B cell (primary cell): ENCODE measurements around the gene TRABD2A. TPM values are rescaled to one million over a fixed set of nuclear protein-coding genes. Genes with fewer than 3 reads are reported as not detected.

Experiments
- ATAC-seq: fragments of 200-7000 bp; cut with Tn5 transposase; one replicate; pipeline ENCODE4 v1.10.0; 2021; ENCODE audit warnings: low read depth, mild to moderate bottlenecking, moderate number of reproducible peaks, moderate library complexity
- CTCF ChIA-PET: fragments of 350-600 bp; sonication (Branson Sonifier 250); formaldehyde crosslinking; loops from one replicate; lab custom pipeline; 2021; ENCODE audit warnings: antibody characterized with exemption, inconsistent platforms; lab: Charles Lee
- POLR2A ChIA-PET: fragments of 350-600 bp; sonication (Branson Sonifier 250); formaldehyde crosslinking; loops from one replicate; lab custom pipeline; 2021; ENCODE audit warnings: antibody characterized with exemption; lab: Charles Lee
- DNase-seq: peaks from one replicate; pipeline ENCODE4 v3.0.0; 2013
- H2AFZ ChIP-seq: 2 replicates; pipeline ENCODE4 v1.6.1; 2012; ENCODE audit warnings: mild to moderate bottlenecking, low read depth, low read length; ENCODE audit not compliant: insufficient read depth, poor library complexity, severe bottlenecking
- H3K27ac ChIP-seq, 2 donors: 1 replicate in 1 of 2; 2 replicates in 1 of 2; pipeline ENCODE4 v1.5.1; 2012 to 2013; ENCODE audit warnings: low read length in 2 of 2, mild to moderate bottlenecking in 2 of 2, moderate library complexity in 1 of 2
- H3K27me3 ChIP-seq, 4 experiments: fragments of 200-600 bp in 1 of 4; sonication (generic) in 1 of 4; replicated peaks in 1 of 4; 1 replicate in 2 of 4; 2 replicates in 2 of 4; pipeline versions ENCODE4 v1.6.1 to v1.7.0; 2013 to 2016; ENCODE audit warnings: low read length in 3 of 4, mild to moderate bottlenecking in 2 of 4, mixed read lengths in 1 of 4, moderate library complexity in 1 of 4; ENCODE audit not compliant: insufficient read depth in 4 of 4, control insufficient read depth in 3 of 4; ENCODE audit errors: control extremely low read depth in 1 of 4
- H3K36me3 ChIP-seq, 2 experiments: replicated peaks in 1 of 2; 1 replicate in 1 of 2; 2 replicates in 1 of 2; pipeline versions ENCODE4 v1.6.1 to v1.7.1; 2013; ENCODE audit warnings: low read length in 1 of 2; ENCODE audit not compliant: insufficient read depth in 2 of 2, control insufficient read depth in 1 of 2; ENCODE audit errors: control extremely low read depth in 1 of 2, extremely low read depth in 1 of 2
- H3K4me1 ChIP-seq, 2 donors: fragments of 200-600 bp in 1 of 2; sonication (generic) in 1 of 2; 1 replicate in 1 of 2; 2 replicates in 1 of 2; pipeline versions ENCODE4 v1.5.1 to v1.6.1; 2013 to 2017; ENCODE audit warnings: low read length in 2 of 2; ENCODE audit not compliant: control insufficient read depth in 2 of 2, insufficient read depth in 2 of 2
- H3K4me2 ChIP-seq: replicated peaks from 2 replicates; pipeline ENCODE3; 2012; ENCODE audit warnings: mild to moderate bottlenecking, low read depth, low read length; ENCODE audit not compliant: poor library complexity, severe bottlenecking
- H3K4me3 ChIP-seq, 5 experiments: fragments of 200-600 bp in 1 of 5; sonication (generic) in 1 of 5; 1 replicate in 3 of 5; 2 replicates in 2 of 5; pipeline versions ENCODE4 v1.5.1 to v1.7.0; 2011 to 2016; ENCODE audit warnings: low read length in 4 of 5, mild to moderate bottlenecking in 4 of 5, low read depth in 2 of 5, control low read depth in 1 of 5, moderate library complexity in 1 of 5; ENCODE audit not compliant: insufficient read depth in 1 of 5; ENCODE audit errors: control extremely low read depth in 1 of 5, extremely low read depth in 1 of 5
- H3K79me2 ChIP-seq: fragments of 200-600 bp; sonication (generic); one replicate; pipeline ENCODE4 v1.6.0; 2016; ENCODE audit warnings: low read length; ENCODE audit not compliant: control insufficient read depth, insufficient read depth
- H3K9ac ChIP-seq: fragments of 200-600 bp; sonication (generic); 2 replicates; pipeline ENCODE4 v1.6.1; 2017; ENCODE audit warnings: mild to moderate bottlenecking, low read length, moderate library complexity
- H3K9me3 ChIP-seq, 3 donors: one replicate each; pipeline versions ENCODE4 v1.6.1 to v1.7.1; 2013; ENCODE audit warnings: low read length in 2 of 3; ENCODE audit not compliant: control insufficient read depth in 2 of 3, insufficient read depth in 1 of 3; ENCODE audit errors: control extremely low read depth in 1 of 3
- H4K20me1 ChIP-seq: 2 replicates; pipeline ENCODE4 v1.6.0; 2012; ENCODE audit warnings: mild to moderate bottlenecking, low read length; ENCODE audit not compliant: insufficient read depth, control insufficient read depth, poor library complexity, severe bottlenecking
- H3K27ac Mint-ChIP-seq: one replicate; pipeline ENCODE4 v1.8.0; 2021; ENCODE audit warnings: mixed read lengths
- H3K27me3 Mint-ChIP-seq: one replicate; pipeline ENCODE4 v1.8.0; 2021; ENCODE audit warnings: mixed read lengths
- H3K4me1 Mint-ChIP-seq: one replicate; pipeline ENCODE4 v1.8.0; 2021; ENCODE audit warnings: mixed read lengths
- H3K4me3 Mint-ChIP-seq: one replicate; pipeline ENCODE4 v1.8.0; 2021; ENCODE audit warnings: mixed read lengths
- H3K9me3 Mint-ChIP-seq: one replicate; pipeline ENCODE4 v1.8.0; 2022; ENCODE audit warnings: mixed read lengths; ENCODE audit not compliant: insufficient read depth
- EZH2 ChIP-seq: IDR thresholded peaks from 2 replicates; pipeline ENCODE4 v1.6.1; 2012; ENCODE audit warnings: borderline replicate concordance, low read depth, mild to moderate bottlenecking, moderate library complexity, low read length; ENCODE audit not compliant: insufficient read depth, poor library complexity, severe bottlenecking
- WGBS: methylation state at CpG from one replicate; pipeline ENCODE4 v1.1.5; 2013; ENCODE audit warnings: missing lambda C conversion rate; ENCODE audit not compliant: insufficient coverage; 5-methylcytosine and 5-hydroxymethylcytosine counted together
- intact Hi-C: fragments of 100-400 bp; cut with micrococcal nuclease; formaldehyde crosslinking; loops from one replicate; pipeline ENCODE4 v1.10.0; 2022
- polyA minus RNA-seq: library from RNA; depleted of rRNA, polyadenylated mRNA; stranded (reverse); fragments of >200 nt; gene quantifications from 2 replicates; pipeline ENCODE4 v1.2.3, GENCODE V29; 2012
- polyA plus RNA-seq: library from polyadenylated mRNA; depleted of rRNA; stranded (reverse); fragments of >200 nt; gene quantifications from 2 replicates; pipeline ENCODE4 v1.2.3, GENCODE V29; 2012
- total RNA-seq, 2 donors: library from RNA; stranded (reverse); fragments of 120-200 nt in 1 of 2; gene quantifications; 1 replicate in 1 of 2; 2 replicates in 1 of 2; pipeline versions ENCODE4 v1.2.3 to v1.2.4, GENCODE V29; 2013 to 2022
- TF ChIP-seq, protein P1 (sequence below): fragments of 200-600 bp; IDR thresholded peaks from one replicate; pipeline ENCODE4 v1.8.0; 2022; ENCODE audit warnings: antibody characterized with exemption, mild to moderate bottlenecking

TRABD2A gene, protein sequence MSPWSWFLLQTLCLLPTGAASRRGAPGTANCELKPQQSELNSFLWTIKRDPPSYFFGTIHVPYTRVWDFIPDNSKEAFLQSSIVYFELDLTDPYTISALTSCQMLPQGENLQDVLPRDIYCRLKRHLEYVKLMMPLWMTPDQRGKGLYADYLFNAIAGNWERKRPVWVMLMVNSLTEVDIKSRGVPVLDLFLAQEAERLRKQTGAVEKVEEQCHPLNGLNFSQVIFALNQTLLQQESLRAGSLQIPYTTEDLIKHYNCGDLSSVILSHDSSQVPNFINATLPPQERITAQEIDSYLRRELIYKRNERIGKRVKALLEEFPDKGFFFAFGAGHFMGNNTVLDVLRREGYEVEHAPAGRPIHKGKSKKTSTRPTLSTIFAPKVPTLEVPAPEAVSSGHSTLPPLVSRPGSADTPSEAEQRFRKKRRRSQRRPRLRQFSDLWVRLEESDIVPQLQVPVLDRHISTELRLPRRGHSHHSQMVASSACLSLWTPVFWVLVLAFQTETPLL
- total RNA-seq = 10.3 and 11.3 TPM in 2 replicates
- 11.1 TPM for total RNA-seq (2013)
- 10.1 and 17.7 TPM in 2 replicates for polyA plus RNA-seq
- 14.6 and 29.0 TPM in 2 replicates for polyA minus RNA-seq

DNA sequence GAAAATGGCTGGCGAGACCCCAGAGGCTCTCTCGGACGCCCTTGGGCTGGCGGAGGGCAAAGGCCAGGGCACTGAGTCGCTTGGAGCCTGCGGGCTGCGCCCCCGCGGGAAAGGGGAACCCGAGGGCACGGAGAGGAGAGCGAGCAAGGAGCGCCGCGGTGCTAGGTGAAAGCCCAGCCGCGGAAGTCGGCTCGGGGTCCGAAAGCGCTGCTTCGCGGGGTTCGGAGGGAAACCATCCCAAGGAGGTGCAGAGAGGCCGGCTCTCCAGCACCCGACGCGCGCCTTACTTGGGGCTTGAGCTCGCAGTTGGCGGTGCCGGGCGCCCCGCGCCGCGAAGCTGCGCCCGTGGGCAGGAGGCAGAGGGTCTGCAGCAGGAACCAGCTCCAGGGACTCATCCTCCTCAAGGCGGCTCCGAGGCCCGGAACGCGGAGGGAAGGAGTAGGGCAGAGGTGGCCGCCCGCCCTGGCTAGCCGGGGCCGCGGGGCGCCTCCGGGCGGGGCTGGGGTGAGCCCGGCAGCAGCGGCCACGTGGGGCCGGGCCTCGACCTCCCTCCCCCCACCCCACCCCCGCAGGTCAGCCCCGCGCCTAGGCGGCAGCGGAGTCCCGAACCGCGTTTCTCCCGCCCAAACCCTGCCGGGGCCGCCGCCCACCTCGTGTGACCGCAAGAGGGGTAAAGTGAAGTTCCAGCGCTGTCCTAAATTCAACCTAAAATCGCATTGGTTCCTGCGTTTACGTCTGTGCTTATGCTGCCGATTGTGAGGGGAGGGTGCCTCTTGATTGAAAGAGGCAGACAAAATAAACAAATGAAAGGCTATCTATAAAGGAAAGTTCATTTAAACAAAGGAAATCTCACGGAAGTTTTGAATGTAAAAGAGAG lies at the start of gene TRABD2A:
Gene TRABD2A, minus strand, starts transcription at position 440 of the 877 bp plus-strand sequence. Its CDS starts 45 bp downstream, at position 395.
- ATAC-seq (peak; percentile 25), DNase-seq (peak; percentile 64)
- no peak for TF ChIP-seq EZH2
- TF ChIP-seq, protein P1, sequence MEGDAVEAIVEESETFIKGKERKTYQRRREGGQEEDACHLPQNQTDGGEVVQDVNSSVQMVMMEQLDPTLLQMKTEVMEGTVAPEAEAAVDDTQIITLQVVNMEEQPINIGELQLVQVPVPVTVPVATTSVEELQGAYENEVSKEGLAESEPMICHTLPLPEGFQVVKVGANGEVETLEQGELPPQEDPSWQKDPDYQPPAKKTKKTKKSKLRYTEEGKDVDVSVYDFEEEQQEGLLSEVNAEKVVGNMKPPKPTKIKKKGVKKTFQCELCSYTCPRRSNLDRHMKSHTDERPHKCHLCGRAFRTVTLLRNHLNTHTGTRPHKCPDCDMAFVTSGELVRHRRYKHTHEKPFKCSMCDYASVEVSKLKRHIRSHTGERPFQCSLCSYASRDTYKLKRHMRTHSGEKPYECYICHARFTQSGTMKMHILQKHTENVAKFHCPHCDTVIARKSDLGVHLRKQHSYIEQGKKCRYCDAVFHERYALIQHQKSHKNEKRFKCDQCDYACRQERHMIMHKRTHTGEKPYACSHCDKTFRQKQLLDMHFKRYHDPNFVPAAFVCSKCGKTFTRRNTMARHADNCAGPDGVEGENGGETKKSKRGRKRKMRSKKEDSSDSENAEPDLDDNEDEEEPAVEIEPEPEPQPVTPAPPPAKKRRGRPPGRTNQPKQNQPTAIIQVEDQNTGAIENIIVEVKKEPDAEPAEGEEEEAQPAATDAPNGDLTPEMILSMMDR = no peak
- Mint-ChIP-seq H3K9me3 (no peaks in the 10 kb centered on the region), H3K4me3 (peak within 1 kb of the TSS; percentile 92), H3K27me3 (no peaks in the 10 kb centered on the region), H3K27ac (peak within 1 kb of the TSS; percentile 95), H3K4me1 (peaks cover 36% of the 10 kb centered on the region)
- peak within 1 kb of the TSS; percentile 89 for H3K9ac ChIP-seq
- peaks cover 6% of the 10 kb centered on the region for H3K79me2 ChIP-seq
- no peaks in the 10 kb centered on the region for H3K27me3 ChIP-seq
- peak within 1 kb of the TSS; percentile 68 to 98 (median 83) for H3K4me3 ChIP-seq
- intact Hi-C loops = loop anchor here (2.0 to 5.0 kb wide), 2 partner anchors 139 to 422 kb away; partner anchors contain the start of gene SUCLG1
- H3K36me3 ChIP-seq = no peaks in the 10 kb centered on the region
- H4K20me1 ChIP-seq = no peaks in the 10 kb centered on the region
- peaks cover 16 to 31% of the 10 kb centered on the region in 2 donors for H3K4me1 ChIP-seq
- CTCF ChIA-PET = interaction anchor here (0.5 to 18.2 kb wide), 14 partner anchors 10 to 388 kb away, joined by 3 to 316 read pairs (median 4); partner anchors contain the start of gene TMSB10
- POLR2A ChIA-PET = interaction anchor here (0.8 to 3.7 kb wide), 6 partner anchors 8 to 90 kb away, joined by 3 to 47 read pairs (median 6); partner anchors contain the start of genes KCMF1 and TMSB10
- H3K27ac ChIP-seq = peak within 1 kb of the TSS; percentile 72 to 92
- peak within 1 kb of the TSS; percentile 96 for H3K4me2 ChIP-seq
- H3K9me3 ChIP-seq = no peaks in the 10 kb centered on the region
- WGBS = under 1% methylated on average over 61 of the region's 77 CpGs
- peak within 1 kb of the TSS; percentile 79 for H2AFZ ChIP-seq
